A549 treated with Hydrocortisone at 1 μM for 4 hours (cell line): ENCODE data around the gene GOLGA7B. TPM values are rescaled to one million over a fixed set of nuclear protein-coding genes. Genes with fewer than 3 reads are reported as not detected.

ENCODE experiments used
- total RNA-seq: library from RNA; stranded (reverse); fragments of 200-300 nt; extraction: Qiagen RNA extraction; gene quantifications from 5 replicates; pipeline ENCODE4 v1.2.3, GENCODE V29; 2022

GOLGA7B gene
- total RNA-seq = 3.3 to 3.8 TPM (median 3.5 TPM) in 5 replicates

DNA sequence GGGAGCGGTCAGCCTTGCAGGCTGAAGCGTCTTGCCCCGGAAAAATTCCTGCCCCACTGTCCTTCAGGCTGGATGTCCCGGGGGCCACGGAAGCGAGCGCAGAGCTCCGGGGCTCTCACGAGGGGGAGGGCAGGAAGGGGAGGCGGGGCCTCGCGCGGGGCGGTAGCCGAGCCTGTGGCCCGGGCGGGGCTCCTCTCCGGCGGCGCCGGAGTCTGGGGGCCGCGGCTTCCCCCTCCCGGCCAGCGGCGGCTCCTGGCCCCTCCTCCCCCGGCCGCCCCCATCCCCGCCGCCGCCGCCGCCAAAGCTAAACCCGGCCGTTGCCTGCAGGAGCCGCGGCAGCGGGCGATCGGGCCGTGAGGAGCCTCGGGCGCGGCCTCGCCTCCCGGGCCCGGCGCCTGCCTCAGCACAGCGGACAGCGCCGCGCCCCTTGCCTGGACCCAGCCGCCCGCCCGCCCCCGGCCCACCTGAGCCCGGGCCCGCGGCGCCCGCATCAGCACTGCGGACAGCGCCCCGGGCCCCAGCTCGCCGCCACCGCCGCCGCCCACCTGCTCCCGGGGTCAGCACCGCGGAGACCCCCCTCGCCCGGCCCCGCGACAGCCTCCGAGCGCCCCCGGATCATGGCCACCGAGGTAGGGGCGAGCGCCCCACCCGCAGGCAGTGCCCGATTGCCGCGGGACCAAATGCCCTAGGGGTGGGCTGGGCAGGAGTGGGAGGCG is at the start of gene GOLGA7B:
Gene GOLGA7B, plus strand, starts transcription at position 157 of the 716 bp plus-strand sequence. Its CDS starts 461 bp downstream, at position 618.

Other genes with a start within 250 kb of the GOLGA7B start
- gene MORN4, start 216.3 kb upstream of the GOLGA7B start, total RNA-seq = 6.4 to 7.7 TPM (median 7.5 TPM) in 5 replicates
- 22.0 to 24.9 TPM (median 23.7 TPM) in 5 replicates for gene PI4K2A, start 209.2 kb upstream of the GOLGA7B start, total RNA-seq
- gene AVPI1, start 162.6 kb upstream of the GOLGA7B start, total RNA-seq = 82.5 to 134 TPM (median 124 TPM) in 5 replicates
- 43.3 to 55.7 TPM (median 54.3 TPM) in 5 replicates for gene MARVELD1, start 136.1 kb upstream of the GOLGA7B start, total RNA-seq
- gene ZFYVE27, start 112.7 kb upstream of the GOLGA7B start, total RNA-seq = 20.2 to 24.5 TPM (median 22.9 TPM) in 5 replicates
- 2.2 to 2.7 TPM (median 2.6 TPM) in 5 replicates for gene SFRP5, start 77.8 kb upstream of the GOLGA7B start, total RNA-seq
- 1.0 to 1.4 TPM (median 1.3 TPM) in 5 replicates for gene CRTAC1, start 180.8 kb downstream of the GOLGA7B start, total RNA-seq